H1 (cell line): ENCODE results near the gene KATNAL1. TPM values are rescaled to one million over a fixed set of nuclear protein-coding genes. Genes with fewer than 3 reads are reported as not detected.

Source experiments
- CTCF ChIA-PET: fragments of 300-600 bp; sonication (Branson Sonifier 250); formaldehyde crosslinking; loops from one replicate; lab custom pipeline; 2021; ENCODE audit not compliant: partially characterized antibody; lab: Charles Lee
- POLR2A ChIA-PET: fragments of 300-600 bp; sonication (Branson Sonifier 250); formaldehyde crosslinking; loops from one replicate; lab custom pipeline; 2021; ENCODE audit warnings: inconsistent platforms; ENCODE audit not compliant: partially characterized antibody; lab: Charles Lee
- DNase-seq, 2 experiments: peaks; one replicate each; pipeline versions ENCODE4 v3.0.0 to v3.0.0-alpha.2; 2010 to 2022; ENCODE audit warnings: low spot score in 2 of 2, low read depth in 1 of 2, mixed read lengths in 1 of 2
- FAIRE-seq: peaks from 2 replicates; lab custom pipeline; 2011; peaks lifted over from hg19 to GRCh38; lab: Jason Lieb, UNC
- H2AFZ ChIP-seq: 2 replicates; pipeline ENCODE4 v1.8.1; 2012; ENCODE audit warnings: low read length, inconsistent platforms
- H2AK5ac ChIP-seq: 2 replicates; pipeline ENCODE4 v1.6.1; 2013; ENCODE audit warnings: low read depth, low read length
- H2BK120ac ChIP-seq: replicated peaks from 2 replicates; pipeline ENCODE3; 2013; ENCODE audit warnings: low read depth, low read length, inconsistent platforms
- H2BK12ac ChIP-seq: 2 replicates; pipeline ENCODE4 v1.6.1; 2013; ENCODE audit warnings: low read depth, low read length
- H2BK15ac ChIP-seq: 2 replicates; pipeline ENCODE4 v1.6.1; 2013; ENCODE audit warnings: low read length
- H2BK20ac ChIP-seq: 2 replicates; pipeline ENCODE4 v1.6.1; 2013; ENCODE audit warnings: low read length
- H2BK5ac ChIP-seq: 2 replicates; pipeline ENCODE4 v1.6.1; 2013; ENCODE audit warnings: low read depth, low read length
- H3K14ac ChIP-seq: 2 replicates; pipeline ENCODE4 v1.6.1; 2013; ENCODE audit warnings: inconsistent platforms; ENCODE audit not compliant: insufficient read length
- H3K18ac ChIP-seq: 2 replicates; pipeline ENCODE4 v1.6.1; 2013; ENCODE audit warnings: low read length; ENCODE audit errors: extremely low read depth
- H3K23ac ChIP-seq: 2 replicates; pipeline ENCODE4 v1.6.1; 2013; ENCODE audit warnings: inconsistent platforms; ENCODE audit not compliant: insufficient read length
- H3K23me2 ChIP-seq: 2 replicates; pipeline ENCODE4 v1.6.1; 2013; ENCODE audit warnings: low read depth, low read length
- H3K27ac ChIP-seq: 2 replicates; pipeline ENCODE4 v1.6.1; 2011; ENCODE audit warnings: low read depth, low read length, inconsistent platforms
- H3K27me3 ChIP-seq, 4 experiments: replicated peaks in 1 of 4; 1 replicate in 1 of 4; 2 replicates in 3 of 4; pipeline versions ENCODE4 v1.6.1 to v1.8.1; 2011 to 2013; ENCODE audit warnings: low read length in 3 of 4, mild to moderate bottlenecking in 3 of 4, inconsistent platforms in 2 of 4, mixed read lengths in 2 of 4, moderate library complexity in 1 of 4; ENCODE audit not compliant: control insufficient read depth in 3 of 4, insufficient read depth in 3 of 4; ENCODE audit errors: extremely low read depth in 1 of 4
- H3K36me3 ChIP-seq, 4 experiments: 2 replicates each; pipeline versions ENCODE4 v1.6.1 to v1.8.1; 2011 to 2013; ENCODE audit warnings: mild to moderate bottlenecking in 4 of 4, low read length in 3 of 4, moderate library complexity in 2 of 4, control low read depth in 1 of 4, inconsistent platforms in 1 of 4; ENCODE audit not compliant: insufficient read depth in 4 of 4, control insufficient read depth in 2 of 4
- H3K4ac ChIP-seq: replicated peaks from 2 replicates; pipeline ENCODE3; 2013; ENCODE audit warnings: low read length, low read depth, mixed read lengths, inconsistent platforms; ENCODE audit not compliant: insufficient read length
- H3K4me1 ChIP-seq, 4 experiments: replicated peaks in 1 of 4; 1 replicate in 1 of 4; 2 replicates in 3 of 4; pipeline versions ENCODE4 v1.6.1 to v1.8.1; 2011 to 2013; ENCODE audit warnings: low read length in 3 of 4, inconsistent platforms in 2 of 4, mixed read lengths in 1 of 4; ENCODE audit not compliant: insufficient read depth in 4 of 4, control insufficient read depth in 3 of 4
- H3K4me2 ChIP-seq, 2 experiments: 2 replicates each; pipeline versions ENCODE4 v1.6.1 to v1.8.1; 2011 to 2013; ENCODE audit warnings: low read depth in 2 of 2, low read length in 2 of 2, control low read depth in 1 of 2, inconsistent platforms in 1 of 2, mild to moderate bottlenecking in 1 of 2; ENCODE audit not compliant: insufficient read depth in 1 of 2
- H3K4me3 ChIP-seq, 4 experiments: fragments of 200-600, 300-600 bp in 1 of 4; sonication (generic), shearing (Covaris generic), sonication (Bioruptor Twin) in 1 of 4; 2 replicates each; pipeline versions ENCODE4 v1.5.1 to v1.8.1; 2011 to 2016; ENCODE audit warnings: low read length in 4 of 4, low read depth in 3 of 4, control low read depth in 2 of 4, inconsistent platforms in 2 of 4, mild to moderate bottlenecking in 2 of 4, mixed read lengths in 1 of 4, moderate library complexity in 1 of 4; ENCODE audit not compliant: insufficient read depth in 2 of 4; ENCODE audit errors: extremely low read depth in 1 of 4
- H3K56ac ChIP-seq: replicated peaks from 2 replicates; pipeline ENCODE3; 2013; ENCODE audit warnings: low read depth, mild to moderate bottlenecking, mixed read lengths, low read length, inconsistent platforms; ENCODE audit not compliant: insufficient read length
- H3K79me1 ChIP-seq: 2 replicates; pipeline ENCODE4 v1.6.1; 2013; ENCODE audit warnings: low read depth, low read length, control low read depth
- H3K79me2 ChIP-seq, 2 experiments: 2 replicates each; pipeline versions ENCODE4 v1.6.1 to v1.8.1; 2012 to 2013; ENCODE audit warnings: low read length in 2 of 2, mild to moderate bottlenecking in 2 of 2, inconsistent platforms in 1 of 2; ENCODE audit not compliant: insufficient read depth in 2 of 2, control insufficient read depth in 1 of 2
- H3K9ac ChIP-seq, 4 experiments: replicated peaks in 1 of 4; 1 replicate in 1 of 4; 2 replicates in 3 of 4; pipeline versions ENCODE4 v1.6.1 to v1.8.1; 2011 to 2013; ENCODE audit warnings: low read depth in 3 of 4, low read length in 3 of 4, control low read depth in 2 of 4, mild to moderate bottlenecking in 2 of 4, moderate library complexity in 2 of 4, inconsistent platforms in 1 of 4; ENCODE audit errors: extremely low read depth in 1 of 4
- H3K9me3 ChIP-seq, 2 experiments: 2 replicates each; pipeline versions ENCODE4 v1.6.1 to v1.8.1; 2012 to 2013; ENCODE audit warnings: mild to moderate bottlenecking in 2 of 2, moderate library complexity in 2 of 2, control low read depth in 1 of 2, inconsistent platforms in 1 of 2, low read depth in 1 of 2, low read length in 1 of 2, mixed read lengths in 1 of 2; ENCODE audit not compliant: insufficient read depth in 2 of 2
- H4K20me1 ChIP-seq, 2 experiments: replicated peaks in 1 of 2; 2 replicates each; pipeline versions ENCODE3 to v1.8.1; 2011 to 2013; ENCODE audit warnings: inconsistent platforms in 2 of 2, low read length in 2 of 2, mild to moderate bottlenecking in 1 of 2; ENCODE audit not compliant: insufficient read depth in 2 of 2, control insufficient read depth in 1 of 2
- H4K5ac ChIP-seq: 2 replicates; pipeline ENCODE4 v1.6.1; 2013; ENCODE audit warnings: low read length, low read depth, mixed read lengths, inconsistent platforms; ENCODE audit not compliant: insufficient read length
- H4K8ac ChIP-seq: 2 replicates; pipeline ENCODE4 v1.8.0; 2013; ENCODE audit warnings: mild to moderate bottlenecking, moderate library complexity, low read length, inconsistent platforms; ENCODE audit not compliant: insufficient read depth; ENCODE audit errors: extremely low read depth
- H4K91ac ChIP-seq: replicated peaks from 2 replicates; pipeline ENCODE3; 2013; ENCODE audit warnings: low read length, mixed read lengths, inconsistent platforms; ENCODE audit not compliant: insufficient read length
- BRCA1 ChIP-seq: IDR thresholded peaks from 2 replicates; pipeline ENCODE4 v1.6.1; 2012; ENCODE audit warnings: low read depth, low read length, improper control_type of control experiment
- EP300 ChIP-seq, 2 experiments: IDR thresholded peaks; 1 replicate in 1 of 2; 2 replicates in 1 of 2; pipeline ENCODE4 v1.6.1; 2011 to 2012; ENCODE audit warnings: low read depth in 2 of 2, low read length in 2 of 2, mild to moderate bottlenecking in 2 of 2, borderline replicate concordance in 1 of 2, inconsistent platforms in 1 of 2, moderate library complexity in 1 of 2
- KDM1A ChIP-seq: fragments of 200-600, 300-600 bp; sonication (generic); IDR thresholded peaks from 2 replicates; pipeline ENCODE4 v1.7.1; 2016; ENCODE audit warnings: mild to moderate bottlenecking, low read length, borderline replicate concordance
- MAFK ChIP-seq: IDR thresholded peaks from 2 replicates; pipeline ENCODE4 v1.6.1; 2012; ENCODE audit warnings: low read depth, mild to moderate bottlenecking, improper control_type of control experiment, low read length
- MAX ChIP-seq: IDR thresholded peaks from 2 replicates; pipeline ENCODE4 v1.6.1; 2012; ENCODE audit warnings: inconsistent platforms
- NANOG ChIP-seq: IDR thresholded peaks from 2 replicates; pipeline ENCODE4 v1.6.1; 2011; ENCODE audit warnings: low read length, low read depth, mild to moderate bottlenecking, inconsistent platforms; ENCODE audit not compliant: insufficient read depth, poor library complexity, severe bottlenecking
- RBBP5 ChIP-seq: IDR thresholded peaks from 2 replicates; pipeline ENCODE4 v1.7.1; 2012; ENCODE audit warnings: low read depth, mild to moderate bottlenecking, inconsistent platforms, low read length, moderate library complexity, borderline replicate concordance
- RFX5 ChIP-seq: IDR thresholded peaks from 2 replicates; pipeline ENCODE4 v1.6.1; 2011; ENCODE audit warnings: low read depth, low read length, improper control_type of control experiment, borderline replicate concordance
- SIN3A ChIP-seq, 2 experiments: IDR thresholded peaks in 1 of 2; conservative IDR thresholded peaks in 1 of 2; 2 replicates each; pipeline ENCODE4 v1.6.1; 2011 to 2012; ENCODE audit warnings: low read length in 2 of 2, improper control_type of control experiment in 1 of 2, low read depth in 1 of 2, mild to moderate bottlenecking in 1 of 2
- SP1 ChIP-seq: IDR thresholded peaks from 2 replicates; pipeline ENCODE4 v1.6.1; 2011; ENCODE audit warnings: low read depth, low read length
- SRF ChIP-seq: IDR thresholded peaks from 2 replicates; pipeline ENCODE4 v1.6.1; 2011; ENCODE audit warnings: mild to moderate bottlenecking, low read depth, low read length, moderate library complexity
- SUZ12 ChIP-seq: fragments of 200-600 bp; sonication (generic); IDR thresholded peaks from 2 replicates; pipeline ENCODE4 v1.6.1; 2012; ENCODE audit warnings: mild to moderate bottlenecking, inconsistent platforms, low read length, moderate library complexity, mixed read lengths
- TAF1 ChIP-seq: IDR thresholded peaks from 2 replicates; pipeline ENCODE4 v1.6.1; 2011; ENCODE audit warnings: mild to moderate bottlenecking, low read depth, low read length
- TBP ChIP-seq: IDR thresholded peaks from 2 replicates; pipeline ENCODE4 v1.6.1; 2011; ENCODE audit warnings: low read depth, low read length, improper control_type of control experiment
- TEAD4 ChIP-seq: IDR thresholded peaks from 2 replicates; pipeline ENCODE4 v1.6.1; 2012; ENCODE audit warnings: low read depth, low read length, inconsistent platforms, mixed read lengths
- WGBS, 2 experiments: shearing (Covaris generic) in 1 of 2; methylation state at CpG; one replicate each; pipeline versions ENCODE4 v1.1.6 to v1.1.7; 2013 to 2015; ENCODE audit warnings: low lambda C conversion rate in 2 of 2, mixed read lengths in 2 of 2, inconsistent platforms in 1 of 2, low coverage in 1 of 2, missing lambda C conversion rate in 1 of 2; ENCODE audit not compliant: insufficient replicate concordance in 2 of 2, insufficient coverage in 1 of 2, insufficient read length in 1 of 2; ENCODE audit errors: extremely low coverage in 1 of 2, missing lambda C conversion rate in 1 of 2; 5-methylcytosine and 5-hydroxymethylcytosine counted together
- polyA plus RNA-seq, 7 experiments: library from polyadenylated mRNA; depleted of rRNA in 3 of 7; stranded (reverse) in 5 of 7; unstranded in 2 of 7; fragments of >200 nt in 5 of 7; fragments of 200-250 nt in 2 of 7; gene quantifications; 1 replicate in 5 of 7; 2 replicates in 1 of 7; 4 replicates in 1 of 7; pipeline versions ENCODE4 v1.2.1 to v1.2.3, GENCODE V29; 2011 to 2013; ENCODE audit warnings: missing spikeins in 2 of 7, mixed read lengths in 2 of 7
- total RNA-seq: library from RNA; stranded (reverse); fragmentation: NEBNext Ultra II Directional; extraction: Animal tissue kit (Norgen Biotek cat#: 25700); gene quantifications from 2 replicates; pipeline ENCODE4 v1.2.1, GENCODE V29; 2021

Gene KATNAL1
- total and polyA plus RNA-seq, 2 of the 8 experiments (the other 6 are each of a cell fraction or from before 2014, with no cell fraction given): 4.0 to 13.2 TPM

GRCh38 chr13:30268673-30269072, 38.7 kb downstream of the KATNAL1 start:
- Histone ChIP-seq H3K27me3 (no peaks in the 10 kb centered on the region), H3K9me3 (no peaks in the 10 kb centered on the region), H2BK120ac (no peak overlapping the region), H3K4me3 (no peak overlapping the region), H3K56ac (no peak overlapping the region), H3K79me1 (no peaks in the 10 kb centered on the region), H2BK5ac (no peak overlapping the region), H3K14ac (no peak overlapping the region), H3K79me2 (no peaks in the 10 kb centered on the region; a peak in 1 of 4 replicates), H2BK20ac (no peak overlapping the region), H2AFZ (no peak overlapping the region), H3K4me1 (no peaks in the 10 kb centered on the region), H4K20me1 (no peaks in the 10 kb centered on the region), H3K18ac (no peak overlapping the region), H3K27ac (no peak overlapping the region), H3K23ac (no peak overlapping the region), H4K5ac (no peak overlapping the region), H2BK15ac (no peak overlapping the region), H3K4me2 (no peak overlapping the region), H4K8ac (no peak overlapping the region), H3K23me2 (no peaks in the 10 kb centered on the region), H2BK12ac (no peak overlapping the region), H3K36me3 (peaks cover 0 to 4% (median 0%) of the 10 kb centered on the region in 4 experiments; a peak in 1 of 8 replicates), H4K91ac (no peak overlapping the region), H3K9ac (no peak overlapping the region), H3K4ac (no peak overlapping the region), H2AK5ac (no peak overlapping the region)
- ChIA-PET POLR2A (no interaction called here), CTCF (no interaction called here)
- no peak for DNase-seq
- FAIRE-seq: no peak
- 100% methylated on average over 1 of the region's 1 CpG; no CpG with 5 or more reads in 1 of the 2 experiments for WGBS, 2 experiments
- no peak for TF ChIP-seq MAFK
- no peak for TF ChIP-seq BRCA1
- no peak for TF ChIP-seq SUZ12
- no peak for TF ChIP-seq RBBP5
- no peak for TF ChIP-seq NANOG
- no peak for TF ChIP-seq TAF1
- TF ChIP-seq TEAD4: no peak
- no peak for TF ChIP-seq EP300 (IDR thresholded peaks at IDR 0.05; ENCODE audit: borderline replicate concordance in 1 of 2, low read depth in 2 of 2, low read length in 2 of 2)
- no peak for TF ChIP-seq MAX
- no peak for TF ChIP-seq SP1
- no peak for TF ChIP-seq KDM1A
- no peak for TF ChIP-seq RFX5
- no peak for TF ChIP-seq SIN3A (conservative IDR thresholded peaks at IDR 0.05 in 1 of 2, IDR thresholded peaks at IDR 0.05 in 1 of 2; ENCODE audit: low read depth in 1 of 2, low read length in 2 of 2)
- TF ChIP-seq TBP: no peak
- no peak for TF ChIP-seq SRF
